ENCODE results near the gene OTOP2.

The OTOP2 gene

DNA sequence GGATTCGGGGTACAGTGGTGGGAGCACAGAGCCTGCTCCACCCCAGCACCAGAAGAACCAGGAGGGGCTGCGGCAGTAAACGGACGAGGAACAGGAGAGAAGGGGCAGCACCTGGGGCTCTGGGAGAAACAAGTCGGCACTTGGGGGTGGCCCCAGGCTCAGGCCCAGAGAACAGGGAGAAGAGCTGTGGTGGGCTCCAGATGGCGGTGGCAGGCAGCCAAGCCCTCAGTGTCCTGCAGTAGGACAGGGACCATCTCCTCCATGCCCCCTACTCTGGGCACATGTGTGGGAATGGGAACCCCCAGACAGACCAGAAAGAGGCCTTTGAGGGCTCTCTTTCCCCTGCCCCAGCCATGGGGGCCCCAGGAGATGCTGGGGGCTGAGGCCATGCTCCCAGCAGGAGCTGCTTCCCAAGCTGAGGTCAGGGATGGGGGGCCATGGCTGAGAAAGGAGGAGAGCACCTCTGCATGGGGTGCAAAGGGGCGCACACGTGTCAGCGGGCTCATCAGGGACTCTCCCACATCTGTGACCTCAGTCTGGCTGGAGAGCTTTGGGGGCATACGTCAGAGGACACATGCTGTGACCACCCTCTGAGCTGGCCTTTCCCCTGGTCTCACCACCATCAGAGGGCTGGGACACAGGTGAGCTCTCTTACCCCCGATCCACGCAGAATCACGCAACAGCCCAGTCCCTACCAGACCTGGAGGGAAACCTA is 7.8 kb upstream of the OTOP2 start:
- no peak for DNase-seq (ENCODE audit: low read depth, low spot score)
- in situ Hi-C loops (cut with HindIII; ENCODE audit: low sequenced_read_pairs), result no loop called here
- no peak overlapping the region for H3K4me3 ChIP-seq (ENCODE audit: low read depth, low read length)
- TF ChIP-seq, protein P1, sequence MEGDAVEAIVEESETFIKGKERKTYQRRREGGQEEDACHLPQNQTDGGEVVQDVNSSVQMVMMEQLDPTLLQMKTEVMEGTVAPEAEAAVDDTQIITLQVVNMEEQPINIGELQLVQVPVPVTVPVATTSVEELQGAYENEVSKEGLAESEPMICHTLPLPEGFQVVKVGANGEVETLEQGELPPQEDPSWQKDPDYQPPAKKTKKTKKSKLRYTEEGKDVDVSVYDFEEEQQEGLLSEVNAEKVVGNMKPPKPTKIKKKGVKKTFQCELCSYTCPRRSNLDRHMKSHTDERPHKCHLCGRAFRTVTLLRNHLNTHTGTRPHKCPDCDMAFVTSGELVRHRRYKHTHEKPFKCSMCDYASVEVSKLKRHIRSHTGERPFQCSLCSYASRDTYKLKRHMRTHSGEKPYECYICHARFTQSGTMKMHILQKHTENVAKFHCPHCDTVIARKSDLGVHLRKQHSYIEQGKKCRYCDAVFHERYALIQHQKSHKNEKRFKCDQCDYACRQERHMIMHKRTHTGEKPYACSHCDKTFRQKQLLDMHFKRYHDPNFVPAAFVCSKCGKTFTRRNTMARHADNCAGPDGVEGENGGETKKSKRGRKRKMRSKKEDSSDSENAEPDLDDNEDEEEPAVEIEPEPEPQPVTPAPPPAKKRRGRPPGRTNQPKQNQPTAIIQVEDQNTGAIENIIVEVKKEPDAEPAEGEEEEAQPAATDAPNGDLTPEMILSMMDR (IDR thresholded peaks at IDR 0.05; ENCODE audit: low read depth, low read length), result no peak

DNA sequence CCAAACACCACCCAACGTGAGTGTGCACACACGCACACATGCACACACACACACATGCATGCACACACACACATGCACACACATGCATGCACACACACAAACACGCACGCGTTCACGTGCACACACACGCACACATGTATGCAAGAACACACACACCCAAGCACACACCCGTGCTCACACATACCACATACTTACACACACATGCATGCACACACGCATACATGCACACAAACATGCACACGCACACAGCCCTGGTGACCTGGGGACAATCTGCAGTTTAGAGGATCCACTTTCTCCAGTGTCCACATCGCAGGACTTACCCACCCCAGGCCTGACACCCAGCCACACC is 7.2 kb upstream of the OTOP2 start:
- no peak for DNase-seq (ENCODE audit: low read depth, low spot score)
- TF ChIP-seq, protein P1 (IDR thresholded peaks at IDR 0.05; ENCODE audit: low read depth, low read length), result no peak
- no peak overlapping the region for H3K4me3 ChIP-seq (ENCODE audit: low read depth, low read length)
- in situ Hi-C loops (cut with HindIII; ENCODE audit: low sequenced_read_pairs), result no loop called here

DNA sequence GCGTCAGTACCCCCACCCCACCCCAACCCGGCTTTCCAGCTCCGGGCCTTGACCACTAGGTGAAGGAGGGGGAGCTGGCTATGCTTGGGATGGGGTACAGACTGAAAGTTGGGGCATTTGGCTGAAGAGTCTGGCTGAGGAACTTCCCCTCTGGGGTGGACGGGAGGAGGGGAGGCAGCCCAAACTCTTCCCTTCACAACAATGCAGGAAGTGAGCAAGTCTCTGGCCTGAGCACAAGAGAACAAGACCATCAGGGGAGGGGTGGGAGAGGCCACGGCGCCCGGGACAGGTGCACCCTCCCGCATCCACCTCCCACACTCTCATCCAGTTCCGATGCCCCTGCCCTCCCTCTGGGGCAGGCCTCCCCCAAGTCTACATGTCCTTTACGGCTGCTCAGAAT is 6.6 kb upstream of the OTOP2 start:
- in situ Hi-C loops (cut with HindIII; ENCODE audit: low sequenced_read_pairs), result no loop called here
- DNase-seq (ENCODE audit: low read depth, low spot score), result no peak
- no peak overlapping the region for H3K4me3 ChIP-seq (ENCODE audit: low read depth, low read length)
- TF ChIP-seq, protein P1 (IDR thresholded peaks at IDR 0.05; ENCODE audit: low read depth, low read length), result no peak

DNA sequence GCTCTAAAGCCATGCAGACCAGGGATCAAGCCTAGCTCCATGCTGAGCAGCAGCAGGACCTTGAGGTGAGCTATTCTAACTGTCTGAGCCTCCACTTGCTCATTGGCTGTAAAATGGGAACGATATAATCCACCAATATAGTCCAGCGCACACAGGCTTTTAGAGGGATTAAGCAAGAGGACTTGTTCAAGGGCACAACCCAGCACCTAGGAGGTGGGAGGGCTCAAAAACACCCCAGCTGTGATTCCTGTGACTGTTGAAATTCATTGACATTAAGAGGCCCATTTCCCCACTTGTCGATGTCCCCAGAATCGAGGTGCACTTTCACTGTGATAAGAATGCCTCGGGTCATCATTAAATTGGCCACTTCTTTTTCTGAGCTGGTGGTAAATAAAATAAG is 5.2 kb upstream of the OTOP2 start:
- in situ Hi-C loops (cut with HindIII; ENCODE audit: low sequenced_read_pairs), result no loop called here
- H3K4me3 ChIP-seq (ENCODE audit: low read depth, low read length), result no peak overlapping the region
- no peak for DNase-seq (ENCODE audit: low read depth, low spot score)
- TF ChIP-seq, protein P1 (IDR thresholded peaks at IDR 0.05; ENCODE audit: low read depth, low read length), result no peak

DNA sequence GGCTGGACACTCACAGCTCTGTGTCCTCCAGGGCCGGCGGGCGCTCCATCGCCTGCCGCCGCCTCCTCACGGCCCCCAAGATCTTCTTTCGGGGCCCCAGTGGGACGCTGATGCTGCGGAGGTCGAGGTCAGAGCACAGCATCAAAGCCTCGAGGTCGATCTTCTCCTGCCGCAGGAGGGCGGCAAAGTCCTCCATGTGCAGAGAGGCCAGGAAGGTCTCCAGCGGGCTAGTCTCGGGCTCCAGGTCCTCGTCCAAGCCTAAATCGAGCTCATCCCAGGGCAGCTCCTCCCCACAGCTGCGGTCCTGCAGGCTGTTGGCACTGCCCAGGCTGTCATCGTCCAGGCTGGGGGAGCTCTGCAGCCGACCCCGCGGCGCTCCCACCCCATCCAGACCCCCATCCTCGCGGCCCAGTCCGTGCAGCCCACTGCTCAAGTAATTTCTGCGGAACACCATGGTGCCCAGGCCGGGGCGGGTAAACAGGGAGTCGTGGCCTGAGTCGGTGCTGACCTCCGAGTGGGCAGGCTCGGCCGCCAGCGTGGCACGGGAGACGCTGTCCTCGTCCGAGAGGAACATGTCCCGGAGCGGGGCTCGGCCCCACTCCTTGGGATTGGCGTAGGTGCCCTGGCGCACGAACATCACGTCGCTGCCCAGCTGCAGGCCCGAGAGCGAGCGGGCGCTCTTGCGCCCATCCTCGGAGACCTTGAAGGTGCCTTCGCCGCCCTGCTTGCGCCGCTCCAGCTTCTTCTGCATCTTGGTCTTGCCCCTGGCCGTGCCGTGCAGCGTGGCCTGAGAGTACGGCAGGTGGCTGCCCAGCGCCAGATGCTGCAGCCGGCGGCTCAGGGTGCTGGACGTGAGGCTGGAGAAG is 4.4 kb upstream of the OTOP2 start:
- no peak overlapping the region for H3K4me3 ChIP-seq (ENCODE audit: low read depth, low read length)
- in situ Hi-C loops (cut with HindIII; ENCODE audit: low sequenced_read_pairs), result no loop called here
- TF ChIP-seq, protein P1 (IDR thresholded peaks at IDR 0.05; ENCODE audit: low read depth, low read length), result peak; percentile 13
- no peak for DNase-seq (ENCODE audit: low read depth, low spot score)

DNA sequence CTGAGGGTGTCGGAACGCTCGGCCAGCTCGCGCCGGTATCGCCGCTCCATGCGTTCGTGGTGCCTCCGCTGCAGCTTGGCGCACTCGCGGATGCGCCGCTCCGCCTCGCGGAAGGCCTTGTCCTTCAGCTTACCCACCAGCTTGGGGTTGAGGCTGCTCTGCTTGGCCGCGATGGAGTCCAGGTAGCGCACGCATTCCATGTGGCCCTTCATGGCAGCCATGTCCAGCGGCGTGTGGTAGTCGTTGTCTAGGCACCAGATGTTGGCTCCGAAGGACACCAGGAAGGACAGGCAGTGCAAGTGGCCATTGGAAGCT is 3.8 kb upstream of the OTOP2 start:
- TF ChIP-seq, protein P1 (IDR thresholded peaks at IDR 0.05; ENCODE audit: low read depth, low read length), result no peak
- DNase-seq (ENCODE audit: low read depth, low spot score), result no peak
- no peak overlapping the region for H3K4me3 ChIP-seq (ENCODE audit: low read depth, low read length)
- in situ Hi-C loops (cut with HindIII; ENCODE audit: low sequenced_read_pairs), result no loop called here

Data from astrocyte of the spinal cord (primary cell).